Nephron progenitor cell (in vitro differentiated cells): ENCODE data around the gene FEM1B.
A peak's percentile ranks its signal among the peaks of the same experiment; 100 is the strongest.

Source experiments
- DNase-seq: peaks from one replicate; pipeline ENCODE4 v3.0.0; 2021
- H3K27ac Mint-ChIP-seq: 2 replicates; pipeline ENCODE4 v1.8.0; 2021; ENCODE audit warnings: mild to moderate bottlenecking, moderate library complexity, mixed read lengths
- H3K27me3 Mint-ChIP-seq: 2 replicates; pipeline ENCODE4 v1.8.0; 2021; ENCODE audit warnings: mild to moderate bottlenecking, low read depth, mixed read lengths; ENCODE audit not compliant: poor library complexity
- H3K36me3 Mint-ChIP-seq: 2 replicates; pipeline ENCODE4 v1.8.0; 2021; ENCODE audit warnings: low read depth, mixed read lengths
- H3K4me1 Mint-ChIP-seq: 2 replicates; pipeline ENCODE4 v1.8.0; 2021; ENCODE audit warnings: mixed read lengths
- H3K4me3 Mint-ChIP-seq: 2 replicates; pipeline ENCODE4 v1.8.0; 2021; ENCODE audit warnings: mild to moderate bottlenecking, moderate library complexity, mixed read lengths
- H3K9me3 Mint-ChIP-seq: 2 replicates; pipeline ENCODE4 v1.8.0; 2021; ENCODE audit warnings: mild to moderate bottlenecking, moderate library complexity, mixed read lengths
- CTCF ChIP-seq: fragments of 200-600 bp; sonication (generic); IDR thresholded peaks from 2 replicates; pipeline ENCODE4 v1.5.0; 2021; ENCODE audit warnings: antibody characterized with exemption

Gene FEM1B

DNA sequence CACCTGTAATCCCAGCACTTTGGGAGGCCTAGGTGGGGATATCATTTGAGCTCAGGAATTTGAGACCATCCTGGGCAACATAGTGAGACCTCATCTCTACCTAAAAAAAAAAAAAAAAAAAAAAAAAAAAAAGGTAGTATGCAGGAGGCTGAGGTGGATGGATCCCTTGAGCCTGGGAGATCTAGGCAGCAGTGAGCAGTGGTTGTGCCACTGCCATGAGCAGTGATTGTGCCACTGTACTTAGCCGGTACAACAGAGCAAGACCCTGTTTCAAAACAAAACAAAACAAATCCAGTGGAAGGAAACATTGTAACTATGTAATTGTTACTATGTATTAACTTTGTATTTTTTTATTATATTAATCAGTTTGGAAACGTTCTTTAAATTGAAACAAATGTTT is 5.9 kb downstream of the FEM1B start:
- Mint-ChIP-seq H3K4me3 (no peak overlapping the region), H3K27ac (no peak overlapping the region), H3K36me3 (peaks cover 50% of the 10 kb centered on the region), H3K4me1 (peaks cover 52% of the 10 kb centered on the region), H3K27me3 (no peaks in the 10 kb centered on the region), H3K9me3 (peaks cover 18% of the 10 kb centered on the region)
- no peak for DNase-seq
- no peak for TF ChIP-seq CTCF

- peaks cover 43% of the 10 kb centered on the region for H3K4me1 Mint-ChIP-seq
- no peak overlapping the region for H3K27ac Mint-ChIP-seq
- no peaks in the 10 kb centered on the region for H3K27me3 Mint-ChIP-seq
- no peak overlapping the region for H3K4me3 Mint-ChIP-seq
- H3K9me3 Mint-ChIP-seq = peaks cover 18% of the 10 kb centered on the region
- TF ChIP-seq CTCF = no peak
- no peak for DNase-seq
- H3K36me3 Mint-ChIP-seq = peaks cover 59% of the 10 kb centered on the region
Observed at GRCh38 chr15:68284616-68285258, 7.2 kb downstream of the FEM1B start.

GRCh38 chr15:68285259-68285980 is 7.9 kb downstream of the FEM1B start:
- peaks cover 18% of the 10 kb centered on the region for H3K9me3 Mint-ChIP-seq
- H3K4me1 Mint-ChIP-seq = peaks cover 36% of the 10 kb centered on the region
- no peak for TF ChIP-seq CTCF
- no peak overlapping the region for H3K4me3 Mint-ChIP-seq
- peaks cover 65% of the 10 kb centered on the region for H3K36me3 Mint-ChIP-seq
- no peak for DNase-seq
- H3K27me3 Mint-ChIP-seq = no peaks in the 10 kb centered on the region
- H3K27ac Mint-ChIP-seq = no peak overlapping the region

DNA sequence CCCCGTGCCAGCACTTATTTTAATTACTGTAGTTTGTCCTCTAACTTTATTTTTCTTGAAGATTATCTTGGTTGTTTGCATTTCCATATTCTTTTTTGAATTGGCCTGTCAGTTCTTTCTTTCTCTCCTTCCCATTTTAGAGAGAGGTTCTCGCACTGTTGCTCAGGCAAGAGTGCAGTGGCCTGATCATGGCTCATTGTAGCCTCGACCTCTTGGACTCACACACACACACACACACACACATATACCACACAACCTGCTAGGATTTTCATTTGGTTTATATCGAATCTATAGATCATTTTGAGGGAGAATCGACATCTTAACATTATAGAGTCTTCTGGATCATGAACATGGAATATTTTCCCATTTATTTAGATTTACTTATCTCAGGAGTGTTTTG is 8.7 kb downstream of the FEM1B start:
- peaks cover 28% of the 10 kb centered on the region for H3K4me1 Mint-ChIP-seq
- H3K9me3 Mint-ChIP-seq = peaks cover 18% of the 10 kb centered on the region
- DNase-seq = no peak
- peaks cover 72% of the 10 kb centered on the region for H3K36me3 Mint-ChIP-seq
- no peak for TF ChIP-seq CTCF
- no peak overlapping the region for H3K4me3 Mint-ChIP-seq
- H3K27me3 Mint-ChIP-seq = no peaks in the 10 kb centered on the region
- H3K27ac Mint-ChIP-seq = no peak overlapping the region

- H3K36me3 Mint-ChIP-seq = peaks cover 61% of the 10 kb centered on the region
- no peak for DNase-seq
- H3K27ac Mint-ChIP-seq = peak overlapping the region; percentile 70
- no peak for TF ChIP-seq CTCF
- H3K4me1 Mint-ChIP-seq = peaks cover 15% of the 10 kb centered on the region
- H3K4me3 Mint-ChIP-seq = no peak overlapping the region
- H3K27me3 Mint-ChIP-seq = no peaks in the 10 kb centered on the region
- peaks cover 15% of the 10 kb centered on the region for H3K9me3 Mint-ChIP-seq
Observed at GRCh38 chr15:68289057-68289456, 11.5 kb downstream of the FEM1B start.
